HG03442 (cell line): Measurements from ENCODE around the gene ANKRD63.
A peak's percentile ranks its signal among the peaks of the same experiment; 100 is the strongest.

Experiments
- ATAC-seq: cut with Tn5 transposase; IDR thresholded peaks from one replicate; pipeline ENCODE4 v1.9.1; 2021; ENCODE audit warnings: mild to moderate bottlenecking, moderate library complexity; ENCODE audit not compliant: unreplicated experiment

Gene ANKRD63, protein sequence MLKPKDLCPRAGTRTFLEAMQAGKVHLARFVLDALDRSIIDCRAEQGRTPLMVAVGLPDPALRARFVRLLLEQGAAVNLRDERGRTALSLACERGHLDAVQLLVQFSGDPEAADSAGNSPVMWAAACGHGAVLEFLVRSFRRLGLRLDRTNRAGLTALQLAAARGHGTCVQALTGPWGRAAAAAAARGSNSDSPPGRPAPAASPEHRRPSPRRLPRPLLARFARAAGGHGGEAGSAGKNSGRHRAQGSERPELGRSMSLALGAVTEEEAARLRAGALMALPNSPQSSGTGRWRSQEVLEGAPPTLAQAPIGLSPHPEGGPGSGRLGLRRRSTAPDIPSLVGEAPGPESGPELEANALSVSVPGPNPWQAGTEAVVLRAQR

DNA sequence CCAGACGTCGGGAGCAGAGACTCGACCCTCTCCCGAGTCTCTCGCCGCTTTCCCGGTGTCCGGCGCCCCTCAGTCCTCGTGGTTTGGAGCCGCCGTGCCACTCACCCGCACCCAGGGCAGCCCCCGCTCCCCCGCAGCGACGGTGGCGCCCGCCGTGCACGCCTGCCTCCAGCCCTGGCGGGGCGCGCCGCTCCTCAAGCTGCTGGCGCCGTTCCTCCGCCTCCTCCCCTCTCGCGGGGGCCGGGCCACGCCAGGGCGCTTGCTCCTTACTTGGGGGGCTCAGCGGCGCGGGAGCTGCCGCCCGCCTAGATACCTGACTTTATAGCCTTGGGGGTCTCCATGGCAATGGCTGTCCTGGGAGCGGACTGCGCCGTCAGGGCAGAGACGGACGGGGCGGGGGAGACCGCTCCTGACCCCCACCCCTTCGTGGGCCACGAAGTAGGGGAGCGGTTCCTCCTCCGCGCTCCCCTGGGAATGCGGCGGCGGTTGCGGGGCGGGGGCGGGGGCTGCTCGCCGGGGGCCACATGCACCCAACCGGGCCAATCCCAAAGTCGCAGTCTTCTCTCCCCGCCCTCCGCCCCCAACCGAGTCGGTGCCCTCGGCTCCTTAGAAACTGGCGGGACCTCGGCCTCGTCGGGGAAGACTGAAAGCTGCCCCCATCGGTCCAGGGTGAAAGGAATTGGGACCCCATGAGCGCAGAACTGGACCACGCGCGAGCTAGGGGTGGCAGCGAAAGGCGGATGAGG is at the start of gene ANKRD63:
Gene ANKRD63, minus strand, starts transcription at position 196 of the 746 bp plus-strand sequence. CDS start 478 bp downstream, outside the sequence.
- ATAC-seq, result no peak

DNA sequence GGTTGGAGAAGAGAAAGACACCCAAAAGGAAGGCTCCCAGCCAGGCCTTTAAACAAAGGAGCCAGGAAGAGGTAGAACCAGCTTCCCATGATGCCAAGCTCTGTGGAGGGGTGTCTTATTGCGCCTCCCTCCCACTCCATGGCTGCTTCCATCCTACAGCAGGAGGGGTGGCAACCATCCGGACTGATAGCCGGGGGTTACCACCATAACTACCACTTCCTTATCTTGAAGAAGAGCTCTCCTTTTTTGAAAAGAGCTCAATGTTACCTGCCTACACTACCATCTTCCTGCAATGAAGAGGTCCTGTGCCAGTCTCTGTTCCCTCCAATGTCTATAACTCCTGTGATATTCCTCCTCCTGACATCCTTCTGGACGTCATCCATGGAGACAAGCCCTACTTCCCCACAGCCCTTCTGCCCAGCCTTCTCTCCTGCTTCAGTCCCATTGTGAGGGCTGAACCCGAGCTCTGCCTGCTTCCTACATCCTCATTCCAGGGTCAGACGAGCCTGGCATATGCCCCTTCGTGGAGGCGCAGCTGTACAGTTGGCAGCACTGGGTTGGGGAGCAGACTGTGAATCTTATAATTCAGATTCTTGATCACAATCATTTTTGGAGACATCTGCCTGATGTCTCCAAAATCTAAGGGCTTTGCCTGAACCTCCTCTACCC is 49.4 kb upstream of the ANKRD63 start:
- ATAC-seq, result no peak

DNA sequence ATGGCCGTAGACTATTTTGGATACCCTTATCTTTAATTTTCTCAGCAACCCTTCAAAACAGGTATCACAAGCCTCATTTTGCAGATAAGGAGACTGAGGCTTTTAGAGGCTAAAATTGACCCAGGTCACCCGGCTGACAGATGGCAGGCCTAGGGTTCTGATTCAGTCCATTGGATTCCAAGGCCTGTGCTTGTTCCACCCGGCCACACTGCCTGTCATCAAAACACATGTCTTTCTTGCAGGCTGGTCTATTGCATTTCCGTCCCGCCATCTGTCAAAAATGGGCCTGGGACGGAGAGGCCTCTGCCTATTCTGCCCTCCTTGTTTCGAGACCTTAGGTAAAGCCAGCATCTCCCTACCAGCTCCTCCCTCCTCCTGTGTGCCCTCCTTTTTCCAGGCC is 48.8 kb upstream of the ANKRD63 start:
- ATAC-seq, result no peak

DNA sequence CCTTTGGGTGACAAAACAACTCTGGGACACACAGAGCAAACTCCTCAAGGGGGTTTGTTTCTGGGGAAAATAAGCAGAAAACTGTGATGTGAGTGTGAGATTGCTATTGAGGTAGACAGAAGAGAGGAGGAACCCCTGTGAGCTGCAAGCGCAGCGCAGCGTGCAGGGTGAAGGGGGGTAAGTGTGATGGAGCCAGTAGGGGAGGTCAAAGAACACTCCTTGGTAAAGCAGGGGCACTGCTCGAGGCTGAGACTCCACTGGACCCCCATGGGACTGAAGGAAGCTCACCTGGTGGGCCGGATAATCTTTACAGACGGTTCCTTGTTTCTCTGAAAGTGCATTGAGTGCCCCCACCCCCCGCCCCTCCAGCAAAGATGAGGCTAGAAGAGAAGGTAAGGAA is 48.2 kb upstream of the ANKRD63 start:
- ATAC-seq, result no peak

DNA sequence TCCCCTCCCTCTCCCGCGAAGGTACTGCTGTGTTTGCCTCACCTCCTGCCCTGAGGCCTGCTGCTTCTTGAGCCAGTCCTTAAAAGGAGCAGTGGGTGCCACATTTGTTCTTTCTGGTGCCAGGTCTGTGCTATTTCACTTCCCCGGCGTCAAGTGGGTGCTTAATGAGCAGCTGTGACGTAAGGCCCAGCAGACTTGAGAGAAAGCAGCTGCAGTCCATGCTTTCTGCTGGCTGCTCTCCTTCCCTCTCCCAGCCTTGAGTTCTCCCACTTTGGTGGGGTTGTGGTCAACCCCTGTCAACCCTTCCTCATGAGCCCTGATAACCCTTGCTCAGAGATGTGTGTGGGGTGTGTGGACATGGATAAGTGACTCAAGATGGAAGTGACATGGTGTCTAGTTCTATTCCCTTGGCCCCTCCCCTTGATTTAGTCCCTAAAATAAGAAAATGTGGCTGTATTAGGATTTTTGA is 47.5 kb upstream of the ANKRD63 start:
- no peak for ATAC-seq

DNA sequence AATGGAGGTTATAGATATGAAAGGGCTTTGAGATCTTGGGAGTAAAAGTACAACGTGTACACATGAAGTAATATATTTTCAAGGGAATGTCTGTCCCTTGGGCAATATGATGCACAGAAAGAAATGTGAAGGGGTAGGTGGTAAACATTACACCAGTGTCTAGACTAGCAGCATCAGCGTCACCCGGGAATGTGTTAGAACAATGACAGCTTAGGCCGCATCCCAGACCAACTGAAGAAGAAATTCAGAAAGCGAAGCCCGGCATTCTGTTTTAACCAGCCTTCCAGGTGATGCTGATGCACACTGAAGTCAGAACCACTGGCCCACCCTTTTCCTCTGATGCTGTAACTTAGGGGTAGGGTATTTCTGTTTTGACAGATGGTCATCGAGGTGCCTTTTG is 46.9 kb upstream of the ANKRD63 start:
- no peak for ATAC-seq

DNA sequence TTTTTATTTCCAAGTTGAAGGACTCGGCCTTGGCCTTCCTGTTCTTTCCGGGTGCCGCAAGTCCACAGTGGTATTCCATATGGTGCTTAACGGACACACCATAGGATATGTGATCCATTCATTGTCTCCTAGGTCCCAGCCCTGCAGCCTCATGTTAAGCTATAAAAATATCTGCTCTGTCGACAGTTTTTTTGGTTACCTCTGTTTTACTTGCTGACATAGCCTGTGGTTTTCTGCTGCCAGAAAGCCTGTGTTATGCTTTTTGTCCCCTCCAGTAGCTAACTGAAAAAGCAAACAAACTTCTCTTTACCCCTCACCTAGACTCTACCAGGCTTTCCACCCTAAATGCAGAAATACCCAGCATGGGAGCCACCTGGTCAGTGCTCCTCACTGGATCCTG is 45.9 kb upstream of the ANKRD63 start:
- no peak for ATAC-seq

DNA sequence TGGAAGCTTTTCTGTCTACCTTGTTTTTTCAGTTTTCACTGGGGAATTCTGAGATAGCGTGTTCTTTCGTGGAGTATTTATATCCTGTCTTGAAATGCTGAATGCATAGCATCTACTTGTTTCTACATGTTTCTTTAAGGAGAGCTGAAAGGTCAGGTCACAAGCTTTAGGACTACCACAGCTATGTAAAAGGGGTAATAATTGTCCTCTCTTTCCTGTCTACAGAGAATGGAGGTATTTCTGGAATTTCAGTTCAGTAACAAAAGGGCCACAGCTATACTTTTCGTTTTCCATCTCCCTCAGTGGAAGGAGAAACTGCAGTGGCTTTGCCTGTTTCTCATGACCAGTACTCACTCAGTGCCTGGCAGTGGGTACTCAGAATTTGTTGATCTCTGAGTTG is 45.3 kb upstream of the ANKRD63 start:
- ATAC-seq, result no peak

DNA sequence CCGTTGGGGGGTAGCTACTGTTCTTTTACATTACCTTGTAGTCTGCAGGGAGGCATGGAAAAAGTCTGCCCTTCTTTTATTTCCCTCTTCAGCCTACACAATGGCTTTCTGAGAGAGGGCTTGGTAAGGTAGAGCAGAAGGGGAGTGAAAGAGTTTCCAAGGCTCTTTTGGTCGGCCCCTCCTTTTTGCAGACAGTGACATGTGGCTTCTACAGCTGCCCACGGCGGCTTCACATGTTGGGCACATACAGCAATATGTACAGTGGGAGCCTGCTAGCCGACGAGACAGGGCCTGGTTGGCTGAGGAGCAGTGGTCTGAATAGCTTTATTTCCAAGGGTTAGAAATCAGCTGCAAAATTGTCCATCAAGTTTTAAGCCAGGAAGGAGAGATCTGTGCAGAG is 44.6 kb upstream of the ANKRD63 start:
- no peak for ATAC-seq

DNA sequence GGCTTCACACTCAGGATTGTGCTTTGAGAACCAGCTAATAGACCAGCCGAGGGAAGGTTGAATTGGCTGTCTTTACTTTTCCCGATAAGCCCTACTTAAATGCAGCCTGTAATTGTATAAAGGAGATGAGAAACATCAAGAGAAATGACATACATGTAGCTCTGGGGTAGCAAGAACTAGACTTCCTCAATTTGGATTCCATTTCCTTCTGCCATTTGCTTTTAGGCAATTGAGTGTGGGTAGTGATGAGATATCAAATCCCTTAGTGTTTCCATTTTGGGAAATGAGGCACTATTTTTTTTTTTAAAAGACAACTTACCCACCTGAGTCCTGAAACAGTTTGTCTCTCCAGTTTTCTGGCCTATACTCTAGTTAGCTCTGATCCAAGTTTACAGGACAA is 42.8 kb upstream of the ANKRD63 start:
- no peak for ATAC-seq

DNA sequence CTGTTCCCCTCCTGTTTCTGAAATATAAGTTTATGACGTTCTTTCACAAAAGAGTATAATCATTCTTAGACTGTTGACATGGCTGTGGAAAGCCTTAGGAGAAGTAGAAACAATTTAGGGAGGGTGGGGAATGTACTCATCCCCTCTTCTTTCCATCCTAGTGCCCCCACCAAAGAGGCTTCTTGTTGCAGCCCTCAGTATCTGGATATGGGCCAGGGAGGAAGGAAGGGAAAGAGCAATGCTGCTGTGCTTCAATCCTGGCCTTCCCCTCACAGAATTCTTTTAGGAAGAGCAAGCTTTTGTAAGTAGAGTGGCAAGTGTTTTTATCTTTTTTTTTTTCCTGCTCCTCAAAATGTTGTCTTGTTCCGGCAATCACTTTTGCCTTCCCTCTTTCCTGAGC is 42.3 kb upstream of the ANKRD63 start:
- no peak for ATAC-seq

DNA sequence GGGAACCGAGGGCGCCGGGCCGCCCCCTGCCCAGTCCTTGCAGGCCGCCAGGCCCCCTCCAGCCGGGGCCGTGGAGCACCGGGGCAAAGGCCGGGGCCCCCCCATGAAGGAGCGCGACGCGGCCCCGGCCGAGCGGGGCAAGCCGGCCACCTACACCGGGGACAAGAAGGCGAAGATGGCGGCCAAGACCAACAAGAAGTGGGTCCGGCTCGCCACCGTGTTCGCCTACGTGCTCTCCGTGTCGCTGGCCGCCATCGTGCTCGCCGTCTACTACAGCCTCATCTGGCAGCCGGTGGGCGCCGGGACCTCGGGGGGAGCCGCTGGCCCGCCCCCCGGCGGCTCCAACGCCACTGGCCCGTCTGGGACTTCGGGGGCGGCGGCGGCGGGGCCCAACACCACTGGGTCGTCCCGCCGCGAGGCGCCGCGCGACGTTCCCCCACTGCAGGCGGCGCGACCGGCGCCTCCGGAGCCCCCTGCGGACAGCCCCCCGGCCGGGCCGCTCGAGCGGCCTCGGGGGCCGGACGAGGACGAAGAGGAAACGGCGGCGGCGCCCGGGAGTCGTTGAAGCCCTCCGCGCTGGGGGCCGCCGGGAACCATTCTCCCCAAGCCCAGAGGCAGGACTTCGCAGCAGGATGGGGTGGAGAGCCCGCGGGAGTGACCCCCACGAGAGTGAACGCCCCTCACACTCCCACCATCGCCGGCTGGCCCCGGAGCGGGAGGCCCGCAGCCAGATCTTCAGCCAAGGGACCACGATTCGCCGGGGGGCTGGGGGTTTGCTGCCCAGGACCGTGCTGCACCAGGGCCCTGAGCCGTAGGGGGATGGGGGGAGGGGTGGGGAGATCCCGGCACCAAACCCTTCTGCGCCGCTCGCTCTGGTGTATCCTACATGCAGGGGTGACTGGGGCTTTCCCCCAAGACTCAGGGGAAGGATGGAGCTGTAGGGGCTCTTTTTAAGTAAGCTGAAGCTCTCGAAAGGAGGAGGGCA is 41.4 kb upstream of the ANKRD63 start:
- ATAC-seq, result peak; percentile 14

DNA sequence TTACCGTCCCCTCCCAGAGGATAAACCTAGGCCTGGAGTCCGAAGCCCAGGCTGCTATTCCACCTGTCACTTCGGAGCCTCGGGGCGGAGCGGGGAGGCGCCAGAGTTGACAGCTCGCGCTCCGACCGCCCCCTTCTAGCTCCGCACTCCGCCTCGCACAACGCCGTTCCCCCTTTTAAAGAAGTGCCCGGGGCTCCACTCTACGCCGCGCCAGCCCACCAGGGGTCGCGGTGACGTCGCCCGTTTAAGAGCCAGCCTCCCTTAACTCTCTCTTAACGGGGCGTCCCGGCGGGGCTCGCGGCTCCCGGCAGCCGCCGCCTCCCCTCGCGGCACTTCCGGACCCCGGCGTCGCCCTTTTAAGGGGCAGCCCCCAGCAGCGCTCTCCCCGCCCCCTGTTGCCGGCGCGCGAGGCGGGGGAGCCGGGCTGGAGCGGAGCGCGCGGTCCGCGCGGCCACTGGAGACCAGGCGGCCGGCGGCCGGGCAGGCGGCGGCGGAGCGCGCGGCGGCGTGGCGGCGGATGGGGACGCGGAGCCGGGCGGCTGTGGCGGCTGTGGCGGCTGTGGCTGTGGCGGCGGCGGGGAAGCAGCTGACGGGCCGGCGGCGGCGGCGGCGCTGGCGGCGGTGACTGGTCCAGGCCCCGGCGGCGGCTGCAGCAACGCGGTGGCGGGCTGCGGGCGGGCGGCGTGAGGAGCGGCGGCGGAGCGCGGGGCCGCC is 40.5 kb upstream of the ANKRD63 start, which contains the start of gene INAFM2:
Gene INAFM2, plus strand, starts transcription at position 454 of the 714 bp plus-strand sequence. CDS start 364 bp downstream, outside the sequence.
- ATAC-seq, result peak; percentile 85

DNA sequence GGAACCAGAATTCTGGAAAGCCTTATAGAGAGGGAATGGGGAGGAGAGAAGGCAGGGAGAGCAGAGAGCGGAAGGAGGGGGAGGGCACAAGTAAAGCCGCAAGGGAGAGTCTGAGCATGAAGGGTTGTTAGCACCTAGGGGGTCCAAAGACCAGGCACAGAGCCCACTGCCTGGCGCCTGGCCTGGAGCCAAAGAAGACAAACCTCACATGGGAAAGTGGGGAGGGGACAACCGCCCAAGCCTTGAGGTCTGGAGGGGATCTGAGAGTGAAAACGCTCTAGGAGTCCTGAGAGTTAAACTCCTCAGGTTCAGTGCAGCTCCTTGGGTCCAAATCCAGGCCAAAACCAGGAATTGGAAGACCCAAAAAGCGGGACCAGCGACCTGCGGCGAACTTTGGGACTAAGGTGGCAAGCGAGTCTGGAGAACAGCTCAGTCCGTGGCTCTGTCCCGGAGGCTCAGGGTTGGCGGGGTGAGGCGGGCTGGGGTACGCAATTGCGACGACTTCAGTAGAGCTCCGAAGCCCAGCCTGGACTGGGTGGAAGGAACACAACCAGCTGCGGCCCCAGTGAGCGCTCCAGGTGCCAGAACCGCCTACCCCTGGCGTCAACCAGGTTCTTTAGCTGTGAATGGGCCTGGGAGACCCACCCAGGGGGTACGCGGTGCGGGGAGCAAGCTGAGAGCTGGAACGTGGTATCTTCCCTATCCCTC is 39.8 kb upstream of the ANKRD63 start:
- ATAC-seq, result no peak

DNA sequence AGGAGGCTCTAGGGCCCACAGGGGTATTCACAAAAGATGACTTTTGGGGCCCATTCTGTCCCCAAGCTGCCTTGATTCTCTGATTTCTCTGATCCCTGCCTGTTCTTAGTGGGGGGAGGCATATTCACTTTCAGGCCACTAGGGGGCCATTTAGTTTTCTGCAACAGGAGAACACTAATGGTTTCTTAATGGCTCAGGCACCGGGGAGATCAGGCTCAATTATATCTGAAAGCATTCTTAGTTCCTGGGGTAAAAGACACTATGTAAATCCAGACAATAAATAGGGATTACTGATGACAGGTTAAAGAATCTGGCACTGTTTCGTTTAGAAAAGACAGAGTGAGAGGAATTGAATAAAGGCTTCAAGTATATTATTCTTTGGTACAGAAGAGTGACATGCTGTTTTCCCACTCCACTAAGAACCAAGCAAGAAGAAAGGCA is 38.1 kb upstream of the ANKRD63 start:
- no peak for ATAC-seq

DNA sequence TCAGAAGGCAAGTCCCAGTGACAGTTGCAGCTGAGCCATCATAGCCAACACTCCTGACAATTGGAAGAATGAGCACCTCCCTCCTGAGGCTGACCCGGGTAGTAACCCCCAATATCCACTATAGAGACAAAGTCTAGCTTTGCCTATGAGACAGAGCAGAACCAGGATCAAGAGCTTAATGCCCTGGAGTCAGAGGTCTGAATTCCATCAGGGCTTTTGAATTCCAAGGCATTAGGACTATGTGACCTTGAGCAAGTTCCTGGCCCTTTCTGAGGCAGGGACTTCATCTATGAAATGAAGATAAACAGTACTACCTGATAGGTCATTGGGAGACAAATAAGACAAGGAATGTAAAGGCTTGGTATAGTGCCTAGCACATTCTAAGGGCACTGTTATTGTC is 37.5 kb upstream of the ANKRD63 start:
- ATAC-seq, result no peak

DNA sequence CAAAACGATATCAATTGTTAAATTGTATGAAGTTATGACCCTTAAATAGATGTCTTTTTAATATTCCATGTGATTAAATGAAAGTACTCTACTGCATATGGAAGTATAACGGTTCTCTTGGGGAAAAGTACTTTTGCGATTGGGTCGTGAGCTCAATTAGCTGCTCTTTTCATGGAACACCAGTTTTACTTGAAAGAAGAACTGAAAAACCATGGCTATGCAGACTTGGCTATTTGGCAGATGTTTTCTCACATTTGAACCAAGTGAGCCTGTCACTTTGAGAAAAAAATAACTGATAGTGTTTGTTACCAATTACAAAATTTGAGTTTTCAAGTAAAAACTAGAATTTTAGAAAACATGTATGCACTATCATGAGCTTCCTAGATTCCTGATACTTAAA is 34.7 kb upstream of the ANKRD63 start:
- no peak for ATAC-seq

DNA sequence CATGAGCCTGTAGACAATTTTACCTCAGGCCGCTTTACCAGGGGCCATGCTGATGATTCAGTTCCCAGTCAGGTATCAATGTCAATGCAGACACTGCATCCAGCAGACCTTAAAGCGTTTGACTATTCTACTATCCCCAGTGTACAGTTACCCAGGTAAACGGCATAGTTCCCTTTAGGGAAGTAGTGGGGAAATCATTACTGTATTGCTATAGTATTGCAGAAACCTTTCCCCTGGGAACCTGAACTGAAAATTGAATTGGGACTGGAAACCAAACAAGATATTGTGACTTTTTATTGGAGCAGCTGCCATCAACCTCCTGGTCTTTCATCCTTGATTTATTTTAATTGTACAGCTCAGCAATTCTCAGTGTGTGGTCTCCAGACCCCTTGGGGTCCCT is 34.1 kb upstream of the ANKRD63 start:
- ATAC-seq, result no peak

DNA sequence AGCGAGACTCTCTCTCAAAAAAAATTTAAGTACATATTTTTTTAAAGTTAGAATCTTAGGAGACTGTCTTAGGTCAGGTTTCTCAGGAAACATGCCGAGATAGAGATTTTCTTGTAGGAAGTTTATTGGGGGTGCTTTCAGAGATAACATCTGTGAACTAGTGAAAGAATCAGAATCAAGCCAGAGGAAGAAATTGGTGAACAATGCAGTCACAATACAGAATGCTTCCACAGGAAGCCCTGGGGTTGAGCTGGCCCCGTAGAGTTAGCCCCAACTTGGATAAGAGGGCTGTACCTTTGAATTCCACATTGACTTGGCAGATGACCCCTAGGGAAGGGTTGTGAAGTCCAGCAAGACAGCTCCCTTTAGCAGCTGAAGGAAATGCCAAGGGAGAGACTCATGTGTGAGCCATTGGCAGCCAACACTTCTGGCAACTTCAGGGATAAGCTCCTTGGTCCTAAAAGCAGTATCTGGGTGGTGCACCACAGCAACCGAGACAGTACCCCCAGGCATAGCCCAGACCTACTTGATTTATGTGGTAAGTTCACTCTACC is 31.9 kb upstream of the ANKRD63 start:
- no peak for ATAC-seq
